ENCODE data around the gene AGTPBP1.

- TF ChIP-seq CTCF (IDR thresholded peaks at IDR 0.05) (no peak), POLR2A (IDR thresholded peaks at IDR 0.05) (no peak)
Measured at GRCh38 chr9:85723215-85723614, 18.5 kb downstream of the AGTPBP1 start.
